Suprapubic skin (tissue), 4 donors: ENCODE data around the gene TAOK1. TPM values are rescaled to one million over a fixed set of nuclear protein-coding genes. Genes with fewer than 3 reads are reported as not detected.

Experiments
- DNase-seq, 2 donors: peaks; one replicate each; pipeline ENCODE4 v3.0.0-alpha.2; 2019; ENCODE audit warnings: low spot score in 2 of 2
- H3K27ac ChIP-seq: fragments of 200-600 bp; sonication (generic); one replicate; pipeline ENCODE4 v1.5.1; 2019
- H3K27me3 ChIP-seq: fragments of 200-600 bp; sonication (generic); one replicate; pipeline ENCODE4 v1.5.1; 2019
- H3K36me3 ChIP-seq: fragments of 200-600 bp; sonication (generic); one replicate; pipeline ENCODE4 v1.5.1; 2019
- H3K4me1 ChIP-seq: fragments of 200-600 bp; sonication (generic); one replicate; pipeline ENCODE4 v1.5.1; 2019
- H3K4me3 ChIP-seq: fragments of 200-600 bp; sonication (generic); one replicate; pipeline ENCODE4 v1.5.1; 2019; ENCODE audit warnings: mild to moderate bottlenecking
- H3K9me3 ChIP-seq: fragments of 200-600 bp; sonication (generic); one replicate; pipeline ENCODE4 v1.5.1; 2019
- EP300 ChIP-seq: sonication (generic); formaldehyde crosslinking; IDR thresholded peaks from one replicate; pipeline ENCODE4 v1.6.1; 2017; ENCODE audit warnings: antibody characterized with exemption
- POLR2A ChIP-seq, 2 donors: fragments of 450-650 bp; IDR thresholded peaks; one replicate each; pipeline ENCODE4 v1.6.1; 2017; ENCODE audit warnings: antibody characterized with exemption in 2 of 2, mild to moderate bottlenecking in 2 of 2, moderate library complexity in 2 of 2
- POLR2AphosphoS5 ChIP-seq, 3 donors: sonication (generic); formaldehyde crosslinking; IDR thresholded peaks; one replicate each; pipeline ENCODE4 v1.6.1; 2017; ENCODE audit warnings: antibody characterized with exemption in 3 of 3
- WGBS: methylation state at CpG from one replicate; pipeline ENCODE4 v1.1.5; 2018; 5-methylcytosine and 5-hydroxymethylcytosine counted together
- total RNA-seq, 4 donors: library from RNA; depleted of rRNA; stranded (reverse); fragments of >200 nt; gene quantifications; one replicate each; pipeline ENCODE4 v1.1.0, GENCODE V29; 2016
- TF ChIP-seq, protein P1 (sequence below), 2 donors: fragments of 200-600 bp in 1 of 2; fragments of 450-650 bp in 1 of 2; sonication (generic) in 1 of 2; IDR thresholded peaks; one replicate each; pipeline ENCODE4 v1.5.1; 2016 to 2019; ENCODE audit warnings: antibody characterized with exemption in 2 of 2, mild to moderate bottlenecking in 1 of 2, moderate library complexity in 1 of 2

TAOK1 gene
- total RNA-seq, 4 donors from 2014 or later = 42.1 to 58.3 (median 51.2) TPM

DNA sequence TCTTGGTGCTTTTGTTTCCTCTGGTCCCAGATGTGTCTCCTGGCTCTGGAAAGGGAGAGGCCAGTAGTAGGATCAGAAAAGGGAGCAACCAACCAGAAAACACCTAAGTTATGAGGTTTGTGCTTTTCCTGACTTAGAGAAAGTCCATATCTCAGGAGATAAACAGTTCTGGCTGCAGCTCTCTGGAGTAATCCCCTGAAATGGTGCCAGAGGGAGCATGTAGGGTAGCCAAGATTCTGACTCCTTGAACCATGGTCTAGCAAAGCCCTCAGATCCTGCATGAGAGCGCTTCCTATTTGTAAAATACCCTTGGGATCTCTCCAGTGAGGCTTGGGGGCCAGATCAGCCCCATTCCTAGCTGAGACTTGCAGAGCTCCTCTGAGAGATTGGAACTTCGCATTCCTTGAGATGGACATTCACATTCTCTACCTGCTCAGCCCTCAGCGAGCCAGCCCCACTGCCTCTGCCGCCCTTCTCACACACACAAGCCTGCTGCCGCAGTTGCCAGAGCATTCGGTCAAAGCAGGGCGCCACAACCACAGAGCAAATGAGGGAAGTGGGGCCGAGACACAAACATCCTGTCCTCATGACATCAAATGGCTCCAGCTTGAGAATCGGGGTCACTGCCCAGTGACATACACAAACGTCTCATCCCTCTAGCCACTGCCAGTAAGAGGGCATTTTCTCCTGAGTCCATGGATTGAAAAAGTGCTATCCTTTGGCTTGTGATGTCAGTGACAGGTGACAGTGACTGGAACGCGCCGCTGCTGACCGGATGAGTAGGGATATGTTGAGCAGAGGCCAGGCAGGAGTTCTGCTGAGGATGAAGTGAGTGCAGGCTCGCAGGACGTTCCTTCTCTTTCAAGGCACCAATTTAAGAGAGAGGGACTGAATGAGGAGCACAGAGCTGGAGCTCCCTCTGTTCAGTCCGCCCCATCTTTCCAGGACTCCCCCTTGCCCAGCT, 171.7 kb downstream of the TAOK1 start:
- peak; percentile 26 to 65 for DNase-seq
- 91% methylated on average over 17 of the region's 17 CpGs for WGBS
- peaks cover 24% of the 10 kb centered on the region for H3K4me1 ChIP-seq
- H3K36me3 ChIP-seq = peaks cover 7% of the 10 kb centered on the region
- H3K27ac ChIP-seq = no peak overlapping the region
- no peaks in the 10 kb centered on the region for H3K9me3 ChIP-seq
- no peaks in the 10 kb centered on the region for H3K27me3 ChIP-seq
- H3K4me3 ChIP-seq = no peak overlapping the region
- TF ChIP-seq POLR2A (IDR thresholded peaks at IDR 0.05) (no peak), POLR2AphosphoS5 (IDR thresholded peaks at IDR 0.05) (no peak), EP300 (no peak)
- TF ChIP-seq, protein P1, sequence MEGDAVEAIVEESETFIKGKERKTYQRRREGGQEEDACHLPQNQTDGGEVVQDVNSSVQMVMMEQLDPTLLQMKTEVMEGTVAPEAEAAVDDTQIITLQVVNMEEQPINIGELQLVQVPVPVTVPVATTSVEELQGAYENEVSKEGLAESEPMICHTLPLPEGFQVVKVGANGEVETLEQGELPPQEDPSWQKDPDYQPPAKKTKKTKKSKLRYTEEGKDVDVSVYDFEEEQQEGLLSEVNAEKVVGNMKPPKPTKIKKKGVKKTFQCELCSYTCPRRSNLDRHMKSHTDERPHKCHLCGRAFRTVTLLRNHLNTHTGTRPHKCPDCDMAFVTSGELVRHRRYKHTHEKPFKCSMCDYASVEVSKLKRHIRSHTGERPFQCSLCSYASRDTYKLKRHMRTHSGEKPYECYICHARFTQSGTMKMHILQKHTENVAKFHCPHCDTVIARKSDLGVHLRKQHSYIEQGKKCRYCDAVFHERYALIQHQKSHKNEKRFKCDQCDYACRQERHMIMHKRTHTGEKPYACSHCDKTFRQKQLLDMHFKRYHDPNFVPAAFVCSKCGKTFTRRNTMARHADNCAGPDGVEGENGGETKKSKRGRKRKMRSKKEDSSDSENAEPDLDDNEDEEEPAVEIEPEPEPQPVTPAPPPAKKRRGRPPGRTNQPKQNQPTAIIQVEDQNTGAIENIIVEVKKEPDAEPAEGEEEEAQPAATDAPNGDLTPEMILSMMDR (IDR thresholded peaks at IDR 0.05) = no peak

DNA sequence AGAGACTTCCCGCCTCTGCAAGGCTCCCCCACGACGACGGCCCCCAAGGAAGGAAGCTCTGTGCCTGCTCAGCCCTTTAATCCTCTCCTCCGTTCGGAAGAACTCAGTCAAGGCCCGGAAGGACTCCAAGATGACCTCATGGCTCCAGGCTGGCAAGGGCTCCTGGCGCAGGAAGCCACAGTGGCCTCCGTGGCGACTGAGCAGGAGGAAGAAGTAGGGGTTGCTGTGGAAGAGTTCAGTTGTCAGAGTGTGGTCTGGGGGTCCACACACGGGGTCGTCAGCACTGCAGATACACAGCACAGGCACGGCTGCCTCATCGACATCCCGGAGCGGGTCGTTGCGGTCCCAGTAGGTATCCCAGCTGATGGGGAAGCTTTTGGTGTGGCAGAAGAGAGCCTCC, 172.5 kb downstream of the TAOK1 start:
- Histone ChIP-seq H3K4me3 (no peak overlapping the region), H3K4me1 (peaks cover 32% of the 10 kb centered on the region), H3K9me3 (no peaks in the 10 kb centered on the region), H3K27ac (no peak overlapping the region), H3K27me3 (no peaks in the 10 kb centered on the region), H3K36me3 (peaks cover 7% of the 10 kb centered on the region)
- WGBS = 87% methylated on average over 18 of the region's 18 CpGs
- DNase-seq = peak; percentile 53 to 66
- no peak for TF ChIP-seq POLR2A (IDR thresholded peaks at IDR 0.05)
- TF ChIP-seq, protein P1 (IDR thresholded peaks at IDR 0.05) = no peak

DNA sequence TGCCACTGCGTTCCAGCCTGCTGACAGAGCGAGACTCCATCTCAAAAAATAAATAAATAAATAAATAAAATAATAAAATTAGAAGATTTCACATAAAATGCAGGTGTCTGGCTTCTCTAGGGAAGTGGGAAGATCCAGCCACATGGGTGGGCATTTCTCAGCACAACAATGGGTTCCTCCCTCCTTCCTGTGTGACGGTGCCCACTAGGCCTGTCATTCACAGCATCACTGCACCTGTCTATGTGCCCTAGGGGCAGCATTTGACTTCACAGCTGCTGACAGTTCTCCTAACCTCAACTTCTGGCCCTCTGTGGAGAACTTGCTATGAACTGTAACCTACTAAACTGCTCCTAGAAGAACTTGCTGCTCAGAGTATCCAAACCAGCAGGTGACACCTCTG, 173.7 kb downstream of the TAOK1 start:
- no peak for TF ChIP-seq POLR2AphosphoS5 (IDR thresholded peaks at IDR 0.05)
- TF ChIP-seq EP300 = no peak
- TF ChIP-seq, protein P1 (IDR thresholded peaks at IDR 0.05) = no peak
- no peak for TF ChIP-seq POLR2A (IDR thresholded peaks at IDR 0.05)
- Histone ChIP-seq H3K9me3 (no peaks in the 10 kb centered on the region), H3K4me1 (peaks cover 34% of the 10 kb centered on the region), H3K36me3 (peaks cover 7% of the 10 kb centered on the region), H3K4me3 (no peak overlapping the region), H3K27ac (no peak overlapping the region), H3K27me3 (no peaks in the 10 kb centered on the region)
- 99% methylated on average over 3 of the region's 3 CpGs for WGBS
- DNase-seq = peak; percentile 36 to 53

DNA sequence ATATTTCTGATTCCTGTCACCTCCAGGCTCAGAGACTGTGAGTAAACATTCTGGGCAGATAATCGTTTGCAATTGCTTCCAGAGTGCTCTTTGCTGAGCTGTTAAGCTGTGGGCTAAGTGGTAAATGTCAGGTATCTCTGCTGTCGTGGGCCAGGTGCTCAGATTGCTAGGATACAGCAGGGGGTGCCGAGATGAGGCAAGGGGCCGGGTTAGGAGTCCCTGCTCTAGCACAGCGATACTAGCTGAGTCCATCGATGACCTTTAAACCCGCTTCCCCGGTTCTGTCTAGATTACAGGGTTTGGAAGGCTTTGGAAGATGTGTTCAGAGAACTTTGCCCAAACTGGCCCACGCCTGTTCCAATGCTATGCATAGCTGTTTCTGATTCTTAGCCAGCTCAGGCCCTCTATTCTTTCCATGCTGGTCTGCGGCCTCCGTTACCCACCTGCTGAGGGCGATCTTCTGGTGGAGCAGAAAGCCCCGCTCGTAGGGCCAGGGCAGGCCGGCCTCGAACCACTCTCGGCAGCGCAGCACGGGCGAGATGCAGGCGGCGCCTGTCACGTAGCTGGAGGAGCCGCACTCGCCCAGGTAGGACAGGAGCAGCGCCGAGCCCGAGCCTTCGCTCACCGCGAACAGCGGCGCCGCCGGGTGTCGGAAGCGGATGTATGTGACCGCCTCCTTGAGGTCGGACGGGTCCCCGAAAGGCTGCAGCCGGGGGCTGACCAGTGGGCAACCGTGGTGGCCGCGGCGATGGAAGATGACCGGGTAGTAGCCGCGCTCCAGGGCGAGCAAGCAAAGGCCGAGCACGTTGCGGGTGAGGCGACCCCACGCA, 175.7 kb downstream of the TAOK1 start:
- Histone ChIP-seq H3K27ac (peak overlapping the region; percentile 85), H3K9me3 (no peaks in the 10 kb centered on the region), H3K4me3 (peak overlapping the region; percentile 69), H3K27me3 (no peaks in the 10 kb centered on the region), H3K4me1 (peaks cover 53% of the 10 kb centered on the region), H3K36me3 (peaks cover 7% of the 10 kb centered on the region)
- peak; percentile 74 to 81 for DNase-seq
- 41% methylated on average over 11 of the region's 55 CpGs for WGBS
- TF ChIP-seq, protein P1 (IDR thresholded peaks at IDR 0.05) = no peak
